Colonic mucosa (tissue), 4 donors: ENCODE results near the gene FILIP1. TPM values are rescaled to one million over a fixed set of nuclear protein-coding genes. Genes with fewer than 3 reads are reported as not detected.

Experiments used
- DNase-seq: peaks from one replicate; pipeline ENCODE4 v3.0.0-alpha.2; 2020
- H3K27ac ChIP-seq: fragments of 200-600 bp; one replicate; pipeline ENCODE4 v1.8.0; 2021
- H3K27me3 ChIP-seq: fragments of 200-600 bp; one replicate; pipeline ENCODE4 v1.8.0; 2021
- H3K36me3 ChIP-seq: fragments of 200-600 bp; one replicate; pipeline ENCODE4 v1.8.0; 2021
- H3K4me1 ChIP-seq: fragments of 200-600 bp; one replicate; pipeline ENCODE4 v1.8.0; 2021; ENCODE audit warnings: mild to moderate bottlenecking
- H3K4me3 ChIP-seq: fragments of 200-600 bp; one replicate; pipeline ENCODE4 v1.8.0; 2021
- H3K9ac ChIP-seq, 2 donors: one replicate each; pipeline ENCODE4 v1.7.0; 2013; ENCODE audit warnings: control low read depth in 2 of 2, low read depth in 2 of 2, low read length in 2 of 2
- H3K9me3 ChIP-seq: fragments of 200-600 bp; one replicate; pipeline ENCODE4 v1.8.0; 2021
- intact Hi-C: fragments of 100-400 bp; cut with DNase I; formaldehyde crosslinking; loops from one replicate; pipeline ENCODE4 v1.14.1; 2022
- total RNA-seq, 2 donors: library from RNA; stranded (reverse); fragmentation: NEBNext Ultra II Directional in 1 of 2; extraction: Animal tissue kit (Norgen Biotek cat#: 25700) in 1 of 2; gene quantifications; one replicate each; pipeline ENCODE4 v1.2.1, GENCODE V29; 2021
- TF ChIP-seq, protein P1 (sequence below): fragments of 200-600 bp; IDR thresholded peaks from one replicate; pipeline ENCODE4 v1.8.0; 2022; ENCODE audit warnings: antibody characterized with exemption, mild to moderate bottlenecking
- donor health status: healthy.
- donor health status: DM: no; HTN: no; CAD: no.
- donor health status: DM: no; HTN: no; CAD: no.

The FILIP1 gene
- total RNA-seq, 2 donors from 2014 or later, result 0.57 to 6.5 TPM

DNA sequence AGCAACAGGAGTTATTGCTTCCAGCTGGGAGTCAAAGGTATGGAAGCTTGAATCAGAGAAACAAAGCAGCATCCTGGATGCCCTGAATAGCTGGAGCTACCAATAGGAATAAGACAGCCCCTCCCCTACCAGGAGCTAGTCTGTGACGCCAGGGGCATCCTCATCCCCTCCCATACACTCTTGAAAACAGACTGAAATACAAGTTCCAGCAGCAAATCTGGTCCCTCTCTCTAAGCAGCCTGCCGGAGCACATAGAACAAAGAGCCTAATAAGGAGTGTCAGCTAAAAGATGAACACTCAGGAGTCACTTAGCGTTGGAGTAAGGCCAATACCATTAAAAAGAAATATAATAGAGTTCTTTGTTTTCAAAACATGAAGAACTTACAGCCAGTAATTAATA lies 25.6 kb downstream of the FILIP1 start:
- H3K9me3 ChIP-seq, result no peaks in the 10 kb centered on the region
- H3K27ac ChIP-seq, result no peak overlapping the region
- DNase-seq, result no peak
- H3K9ac ChIP-seq, result no peak overlapping the region
- H3K4me3 ChIP-seq, result no peak overlapping the region
- TF ChIP-seq, protein P1, sequence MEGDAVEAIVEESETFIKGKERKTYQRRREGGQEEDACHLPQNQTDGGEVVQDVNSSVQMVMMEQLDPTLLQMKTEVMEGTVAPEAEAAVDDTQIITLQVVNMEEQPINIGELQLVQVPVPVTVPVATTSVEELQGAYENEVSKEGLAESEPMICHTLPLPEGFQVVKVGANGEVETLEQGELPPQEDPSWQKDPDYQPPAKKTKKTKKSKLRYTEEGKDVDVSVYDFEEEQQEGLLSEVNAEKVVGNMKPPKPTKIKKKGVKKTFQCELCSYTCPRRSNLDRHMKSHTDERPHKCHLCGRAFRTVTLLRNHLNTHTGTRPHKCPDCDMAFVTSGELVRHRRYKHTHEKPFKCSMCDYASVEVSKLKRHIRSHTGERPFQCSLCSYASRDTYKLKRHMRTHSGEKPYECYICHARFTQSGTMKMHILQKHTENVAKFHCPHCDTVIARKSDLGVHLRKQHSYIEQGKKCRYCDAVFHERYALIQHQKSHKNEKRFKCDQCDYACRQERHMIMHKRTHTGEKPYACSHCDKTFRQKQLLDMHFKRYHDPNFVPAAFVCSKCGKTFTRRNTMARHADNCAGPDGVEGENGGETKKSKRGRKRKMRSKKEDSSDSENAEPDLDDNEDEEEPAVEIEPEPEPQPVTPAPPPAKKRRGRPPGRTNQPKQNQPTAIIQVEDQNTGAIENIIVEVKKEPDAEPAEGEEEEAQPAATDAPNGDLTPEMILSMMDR, result no peak
- H3K4me1 ChIP-seq, result no peaks in the 10 kb centered on the region
- H3K36me3 ChIP-seq, result no peaks in the 10 kb centered on the region
- intact Hi-C loops, result no loop called here
- no peaks in the 10 kb centered on the region for H3K27me3 ChIP-seq

GRCh38 chr6:75467284-75467683 lies 26.3 kb downstream of the FILIP1 start:
- intact Hi-C loops, result no loop called here
- H3K27ac ChIP-seq, result no peak overlapping the region
- no peaks in the 10 kb centered on the region for H3K9me3 ChIP-seq
- H3K4me3 ChIP-seq, result no peak overlapping the region
- no peaks in the 10 kb centered on the region for H3K36me3 ChIP-seq
- TF ChIP-seq, protein P1, result no peak
- no peaks in the 10 kb centered on the region for H3K4me1 ChIP-seq
- no peaks in the 10 kb centered on the region for H3K27me3 ChIP-seq
- DNase-seq, result no peak
- H3K9ac ChIP-seq, result no peak overlapping the region

GRCh38 chr6:75466636-75467035 lies 27.0 kb downstream of the FILIP1 start:
- intact Hi-C loops, result no loop called here
- DNase-seq, result no peak
- Histone ChIP-seq H3K9ac (no peak overlapping the region), H3K9me3 (no peaks in the 10 kb centered on the region), H3K27ac (no peak overlapping the region), H3K27me3 (no peaks in the 10 kb centered on the region), H3K36me3 (no peaks in the 10 kb centered on the region), H3K4me3 (no peak overlapping the region), H3K4me1 (no peaks in the 10 kb centered on the region)
- TF ChIP-seq, protein P1, result no peak

GRCh38 chr6:75463908-75464307 lies 29.7 kb downstream of the FILIP1 start:
- no peaks in the 10 kb centered on the region for H3K27me3 ChIP-seq
- no peaks in the 10 kb centered on the region for H3K9me3 ChIP-seq
- TF ChIP-seq, protein P1, result no peak
- H3K36me3 ChIP-seq, result no peaks in the 10 kb centered on the region
- no peak overlapping the region for H3K9ac ChIP-seq
- H3K27ac ChIP-seq, result no peak overlapping the region
- intact Hi-C loops, result no loop called here
- no peaks in the 10 kb centered on the region for H3K4me1 ChIP-seq
- no peak for DNase-seq
- H3K4me3 ChIP-seq, result no peak overlapping the region

GRCh38 chr6:75463061-75463460 lies 30.5 kb downstream of the FILIP1 start:
- Histone ChIP-seq H3K36me3 (no peaks in the 10 kb centered on the region), H3K9me3 (no peaks in the 10 kb centered on the region), H3K4me1 (no peaks in the 10 kb centered on the region), H3K27me3 (no peaks in the 10 kb centered on the region), H3K9ac (no peak overlapping the region), H3K27ac (no peak overlapping the region), H3K4me3 (no peak overlapping the region)
- TF ChIP-seq, protein P1, result no peak
- intact Hi-C loops, result no loop called here
- DNase-seq, result no peak

DNA sequence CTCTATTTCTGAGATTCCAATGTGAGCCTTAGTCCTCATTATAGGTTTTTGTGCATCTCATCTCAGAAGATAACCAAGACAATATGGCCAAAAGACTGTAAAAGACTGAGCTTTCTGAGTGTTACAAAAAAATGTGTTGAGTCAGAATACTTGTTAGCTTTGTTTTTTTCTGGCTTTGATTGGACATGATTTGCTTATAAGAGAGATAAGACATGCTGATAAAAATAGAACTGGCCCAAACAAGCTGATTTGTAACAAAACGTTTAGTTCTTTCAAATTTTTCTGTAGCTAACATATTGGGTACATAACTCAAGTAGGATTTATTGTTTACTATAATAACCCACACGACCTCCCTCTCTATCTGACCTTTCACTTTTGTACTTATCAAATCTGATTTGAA lies 32.9 kb downstream of the FILIP1 start:
- no peaks in the 10 kb centered on the region for H3K9me3 ChIP-seq
- H3K9ac ChIP-seq, result no peak overlapping the region
- no peak overlapping the region for H3K27ac ChIP-seq
- TF ChIP-seq, protein P1, result no peak
- no peaks in the 10 kb centered on the region for H3K4me1 ChIP-seq
- H3K27me3 ChIP-seq, result no peaks in the 10 kb centered on the region
- DNase-seq, result no peak
- H3K4me3 ChIP-seq, result no peak overlapping the region
- H3K36me3 ChIP-seq, result no peaks in the 10 kb centered on the region
- intact Hi-C loops, result no loop called here
